Islet of Langerhans (tissue), 1 donor: ENCODE data around the gene CACNA2D2.

ENCODE experiments used
- FAIRE-seq: peaks from one replicate; lab custom pipeline; 2011; peaks lifted over from hg19 to GRCh38; lab: Jason Lieb, UNC

CACNA2D2 gene

DNA sequence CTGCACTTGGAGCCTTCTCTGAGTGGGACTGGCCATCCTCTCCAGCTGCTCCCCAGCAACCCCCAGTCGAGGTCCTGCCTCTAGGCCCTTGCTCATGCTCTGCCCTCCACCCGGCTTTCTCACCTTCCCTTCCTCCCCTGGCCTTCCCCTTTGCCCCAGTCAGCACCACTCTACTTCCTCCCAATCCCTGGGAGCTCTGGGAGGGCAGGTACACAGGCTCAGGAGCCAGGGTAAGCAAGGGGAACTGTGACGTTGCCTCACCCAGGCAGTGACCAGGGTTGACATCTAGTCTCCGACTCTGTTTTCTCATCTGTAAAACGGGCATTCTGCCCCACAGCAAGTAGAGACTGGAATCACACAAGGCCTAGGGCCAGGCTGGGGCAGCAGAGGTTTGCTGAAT lies 77.5 kb downstream of the CACNA2D2 start:
- FAIRE-seq: no peak

DNA sequence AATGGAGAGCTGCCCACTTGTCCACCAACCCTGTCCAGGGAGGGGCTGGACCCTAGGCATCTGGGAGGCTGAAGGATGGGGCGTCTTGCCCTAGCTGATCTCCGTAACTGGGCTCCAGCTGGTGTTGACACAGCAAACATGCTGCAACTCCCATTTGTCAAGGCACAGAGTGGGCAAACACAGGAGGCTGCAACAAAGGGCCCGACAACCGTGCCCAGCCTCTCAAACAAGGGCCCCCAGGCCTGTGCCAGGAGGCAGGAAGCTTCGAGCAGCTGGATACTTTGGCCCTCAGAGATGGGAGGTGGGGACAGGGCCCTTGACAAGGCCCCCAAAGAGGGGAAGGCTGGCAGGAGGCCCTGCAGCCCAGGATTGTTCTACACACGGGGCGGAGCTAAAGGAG lies 79.9 kb downstream of the CACNA2D2 start:
- no peak for FAIRE-seq

DNA sequence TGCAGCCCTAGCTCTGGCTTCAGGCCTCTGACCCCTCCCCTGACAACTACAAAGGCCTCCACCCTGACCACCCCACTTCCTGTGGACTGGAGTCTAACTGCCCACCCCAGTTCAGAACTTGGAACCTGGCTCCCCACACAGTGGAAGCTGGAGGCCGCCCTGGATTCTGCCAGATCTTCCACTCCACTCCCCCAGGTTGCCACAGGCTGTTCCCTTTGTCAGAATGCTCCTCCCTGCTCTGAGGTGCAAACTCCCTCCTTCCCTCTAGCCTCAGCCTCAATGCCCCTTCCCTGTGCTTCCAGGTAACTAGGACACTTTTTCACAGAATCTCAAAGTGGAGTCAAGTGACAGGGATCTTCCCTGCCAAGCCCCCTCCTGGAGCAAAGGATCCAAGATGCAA lies 81.3 kb downstream of the CACNA2D2 start:
- no peak for FAIRE-seq

DNA sequence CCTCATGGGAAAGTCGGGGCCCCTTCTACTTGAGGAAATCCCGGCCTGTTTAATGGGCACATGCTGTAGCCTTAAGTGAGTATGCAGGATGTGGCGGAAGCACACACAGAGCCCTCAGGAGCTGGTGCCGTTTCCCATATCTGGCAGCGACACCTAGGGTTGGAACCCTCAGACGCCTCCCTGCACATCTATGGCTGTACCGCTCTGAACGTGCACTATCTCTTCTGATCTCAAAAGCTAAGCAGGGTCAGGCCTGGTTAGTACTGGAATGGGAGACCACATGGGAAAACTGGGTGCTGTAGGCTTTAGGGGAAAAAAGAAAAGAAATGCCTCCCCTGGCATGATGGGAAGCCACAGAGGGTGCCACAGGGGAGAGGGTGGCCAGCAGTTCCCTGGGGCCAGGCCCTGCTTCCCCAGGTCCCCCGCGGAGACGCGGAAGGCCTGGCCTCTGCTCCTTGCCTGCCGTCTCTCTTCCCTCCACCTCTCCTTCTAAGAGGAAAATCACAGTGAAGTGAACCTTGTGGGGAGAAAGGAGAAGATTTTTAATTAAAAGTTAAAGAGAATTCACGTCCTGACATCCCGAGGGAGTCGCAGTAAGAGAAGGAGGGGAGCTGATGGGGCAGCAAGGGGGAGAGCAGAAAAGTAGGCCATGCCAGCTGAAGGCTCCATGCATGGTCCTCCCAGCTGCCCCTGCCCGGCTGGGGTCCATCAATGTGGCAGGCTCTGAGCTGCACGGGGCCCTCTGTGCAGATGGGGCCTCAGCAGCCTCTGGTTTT lies 83.7 kb downstream of the CACNA2D2 start:
- no peak for FAIRE-seq

DNA sequence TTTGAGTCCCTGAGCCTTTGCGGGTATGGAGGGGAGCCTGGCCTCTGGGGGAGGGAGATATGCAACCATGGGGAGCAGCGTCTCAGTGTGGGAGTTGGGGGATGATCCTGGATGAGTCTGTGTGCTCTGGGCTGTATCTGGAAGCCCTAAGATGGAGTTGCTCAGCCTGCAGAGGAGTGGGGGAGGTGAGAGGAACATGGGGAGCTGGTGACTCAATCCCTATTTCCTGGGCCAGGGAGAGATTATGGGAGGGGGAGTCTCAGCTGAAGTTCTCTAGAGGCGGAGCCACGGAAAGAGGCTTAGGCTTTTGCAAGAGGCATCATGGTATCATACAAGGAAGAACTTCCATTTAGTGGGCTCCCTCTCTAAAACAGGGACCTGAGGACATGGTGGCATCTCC lies 84.6 kb downstream of the CACNA2D2 start:
- no peak for FAIRE-seq

DNA sequence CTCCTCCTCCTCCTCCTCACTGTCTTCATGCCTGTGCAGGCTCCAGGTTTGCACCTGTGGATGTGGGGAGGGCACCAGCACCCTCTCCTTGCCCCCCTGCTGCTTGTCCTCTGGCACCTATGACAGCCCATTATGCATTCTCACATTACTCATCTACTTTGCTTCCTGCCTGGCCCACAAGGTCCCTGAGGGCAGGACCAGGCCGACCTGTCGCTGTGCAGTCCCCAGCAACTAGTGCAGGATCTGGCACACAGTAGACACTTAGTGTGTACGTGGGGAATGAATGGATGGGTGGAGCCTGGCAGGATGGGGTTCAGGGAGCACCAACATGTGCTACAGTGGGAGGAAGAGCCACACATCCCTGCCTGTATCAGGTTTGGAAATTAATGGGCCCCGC lies 85.8 kb downstream of the CACNA2D2 start:
- FAIRE-seq: no peak

DNA sequence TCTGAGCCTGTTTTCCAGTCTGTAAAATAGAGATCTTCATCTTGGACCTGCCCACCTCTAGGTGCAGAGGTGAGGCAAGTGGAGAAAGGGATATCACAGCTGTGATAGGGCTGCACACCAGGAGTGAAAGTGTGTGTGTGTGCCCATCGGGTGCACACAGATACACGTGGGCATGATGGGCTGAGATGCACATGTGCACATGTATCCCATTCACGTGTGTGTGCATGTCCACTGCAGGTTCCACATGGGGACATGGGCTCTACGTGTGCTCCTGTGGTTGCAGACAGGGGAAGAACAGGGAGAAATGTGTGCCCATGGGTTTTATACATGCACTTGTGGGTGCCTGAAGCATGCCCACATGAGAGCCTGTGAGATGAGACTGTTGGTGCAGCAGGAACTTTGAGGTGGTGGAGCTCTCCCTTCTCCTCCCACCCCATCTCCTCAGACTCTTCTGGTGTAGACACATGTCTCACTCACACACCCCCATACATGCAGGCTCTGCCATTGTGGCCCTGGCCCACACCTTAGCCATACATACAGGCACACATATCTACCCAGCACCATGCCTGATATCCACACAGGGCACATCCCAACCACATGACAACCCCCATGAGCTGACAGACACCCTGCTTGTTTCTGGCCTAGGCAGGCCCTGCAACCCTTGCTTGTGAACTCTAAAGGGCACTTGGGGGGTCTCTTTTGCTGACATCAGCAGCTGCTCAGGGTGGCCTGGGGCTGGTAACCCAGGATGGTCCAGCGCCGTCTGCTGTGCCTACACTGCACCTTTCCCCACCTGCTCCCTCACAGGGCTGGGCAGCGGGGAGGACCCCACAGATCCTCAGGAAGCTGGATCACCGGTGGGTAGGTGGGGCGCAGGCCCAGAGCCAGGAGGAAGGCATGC lies 86.4 kb downstream of the CACNA2D2 start:
- FAIRE-seq: no peak

DNA sequence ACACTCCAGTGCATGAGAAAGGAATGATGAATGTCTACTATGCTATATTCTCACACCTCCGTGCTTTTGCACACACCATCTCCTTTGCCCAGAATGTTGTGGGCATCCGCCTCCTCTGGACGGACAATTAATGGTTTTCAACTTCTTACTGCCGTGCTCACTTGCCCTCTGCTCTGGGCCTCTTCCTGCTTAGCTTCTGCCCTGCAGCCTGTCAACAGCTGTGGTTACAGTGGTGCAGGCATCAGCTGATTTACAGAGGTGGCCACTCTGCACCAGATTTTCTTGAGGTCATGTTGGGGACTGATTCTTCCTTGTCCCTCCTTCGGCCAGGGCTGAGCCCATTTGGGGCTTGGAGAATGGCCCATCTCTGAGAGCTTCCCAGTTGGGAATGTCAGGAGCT lies 87.6 kb downstream of the CACNA2D2 start:
- no peak for FAIRE-seq

DNA sequence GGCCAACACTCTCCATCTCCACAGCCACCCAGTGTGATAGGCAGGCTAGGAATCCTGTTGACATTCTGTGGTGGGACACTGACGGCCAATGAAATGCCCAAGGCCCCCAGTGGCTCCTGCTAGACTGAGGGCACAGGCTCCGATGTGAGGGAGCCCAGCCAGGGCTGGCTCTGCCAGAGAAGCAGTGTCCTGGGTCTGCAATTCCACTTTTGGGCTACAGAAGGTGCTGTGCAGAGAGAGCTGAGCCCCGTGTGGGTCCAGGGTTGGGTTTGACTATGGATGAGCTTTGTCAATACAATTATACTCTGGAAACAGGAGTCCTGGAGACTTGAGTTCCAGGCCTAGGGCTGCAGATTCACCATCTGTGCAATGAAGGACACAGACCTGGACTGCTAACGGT lies 88.4 kb downstream of the CACNA2D2 start:
- no peak for FAIRE-seq

DNA sequence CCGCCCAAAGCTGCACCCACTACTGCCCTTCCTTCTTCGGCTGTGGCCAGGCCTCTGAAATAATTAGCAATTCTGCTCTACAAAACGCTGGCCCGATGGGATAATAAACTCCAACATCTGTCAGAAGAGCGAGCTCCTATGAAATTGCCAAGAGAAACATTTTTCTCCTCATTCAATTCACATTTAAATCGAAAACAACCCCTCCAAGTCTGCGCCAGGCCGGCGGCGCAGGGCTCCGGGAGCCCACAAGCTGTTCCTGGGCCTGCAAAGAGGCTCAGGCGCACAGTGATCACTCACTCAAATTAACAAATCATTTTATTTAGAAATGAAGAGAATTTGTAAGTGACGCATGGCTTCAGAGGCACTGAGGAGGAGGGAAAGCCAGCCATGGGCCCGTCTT lies 88.8 kb downstream of the CACNA2D2 start:
- FAIRE-seq: no peak

DNA sequence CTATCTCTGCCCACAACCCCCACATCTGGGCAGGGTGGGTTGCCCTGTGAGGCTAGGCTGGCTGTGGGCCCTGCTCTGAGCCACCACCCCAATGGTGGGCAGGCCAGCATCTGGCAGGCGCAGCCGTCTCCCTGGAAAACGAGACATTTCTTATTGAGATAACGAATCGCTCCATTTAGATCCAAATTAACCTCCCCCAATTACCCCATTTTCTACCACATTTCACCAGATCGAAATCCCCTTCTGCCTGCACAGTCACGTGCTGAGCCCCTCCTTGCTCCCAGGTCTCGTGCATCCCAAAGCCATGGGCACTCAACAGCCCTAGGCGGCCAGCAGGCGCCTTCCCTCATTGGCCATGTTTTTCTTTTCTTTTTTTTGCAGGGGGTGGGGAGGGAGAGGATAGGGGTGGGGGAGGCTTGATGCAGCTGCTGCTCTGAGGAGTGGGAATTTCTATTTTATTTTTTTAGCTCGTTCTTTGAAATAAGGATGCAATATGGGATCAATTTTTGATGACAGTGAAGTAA lies 91.1 kb downstream of the CACNA2D2 start:
- FAIRE-seq: no peak

DNA sequence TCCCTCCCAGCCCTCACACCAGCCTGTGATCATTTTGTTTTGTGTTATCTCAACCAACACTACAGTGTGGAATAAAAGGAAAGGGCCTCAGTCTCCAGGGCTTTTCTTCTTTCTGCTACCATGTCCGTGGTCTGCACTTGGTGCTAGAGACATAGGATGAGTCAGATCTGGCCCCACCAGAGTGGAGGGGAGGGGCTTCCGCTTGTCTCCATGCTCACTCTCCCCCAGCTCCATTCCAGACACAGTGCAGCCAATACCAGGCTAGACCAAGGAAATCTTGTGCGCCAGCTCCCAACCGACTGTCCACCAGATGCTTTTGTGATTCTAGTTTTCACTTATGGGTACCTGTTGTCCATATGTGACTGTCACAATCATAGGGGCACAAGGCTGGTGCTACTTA lies 92.2 kb downstream of the CACNA2D2 start:
- no peak for FAIRE-seq

DNA sequence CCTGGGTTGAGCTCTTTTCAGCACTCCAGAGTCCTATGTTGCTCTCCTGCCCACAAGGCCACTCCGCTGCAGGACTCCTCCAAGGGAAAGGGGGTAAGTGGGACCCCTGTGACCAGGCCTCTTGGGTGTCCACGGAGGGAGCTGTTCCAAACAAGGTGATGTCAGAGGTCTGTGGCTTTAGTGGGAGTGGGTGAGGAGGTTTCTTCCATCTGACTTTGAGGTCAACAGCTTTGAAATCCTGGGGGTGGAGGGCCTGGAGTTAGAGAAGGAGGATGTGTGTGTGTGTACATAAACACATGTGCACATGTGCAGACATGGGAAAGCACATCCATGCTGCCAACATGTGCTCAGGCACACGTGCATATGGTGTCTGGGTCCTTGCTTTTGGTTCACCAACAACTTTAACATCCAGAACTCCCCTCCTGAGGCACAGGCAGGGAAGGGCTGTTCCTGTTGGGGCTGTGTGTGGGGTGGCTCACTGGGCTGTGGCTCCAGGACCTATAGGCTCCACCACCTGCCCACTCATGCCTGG lies 92.8 kb downstream of the CACNA2D2 start:
- no peak for FAIRE-seq

DNA sequence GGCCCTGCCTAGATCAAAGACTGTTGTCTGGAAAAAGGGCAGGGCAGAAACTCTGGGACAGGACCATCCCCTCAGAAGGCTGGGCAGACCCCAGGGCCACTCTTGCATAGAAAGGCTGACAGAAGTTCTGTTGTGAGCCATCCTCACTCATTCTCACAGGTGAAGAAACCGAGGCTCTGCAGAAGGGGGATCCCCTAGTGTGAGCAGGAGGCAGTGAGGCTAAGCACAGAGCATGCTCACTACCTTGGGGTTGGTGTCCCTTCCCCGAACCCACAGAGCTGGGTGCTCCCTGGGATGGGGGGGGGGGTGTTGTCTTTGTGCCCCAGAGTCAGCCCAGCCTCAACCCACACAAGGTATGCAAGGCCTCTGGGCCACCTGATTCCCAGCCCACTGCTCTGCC lies 93.2 kb downstream of the CACNA2D2 start:
- no peak for FAIRE-seq

DNA sequence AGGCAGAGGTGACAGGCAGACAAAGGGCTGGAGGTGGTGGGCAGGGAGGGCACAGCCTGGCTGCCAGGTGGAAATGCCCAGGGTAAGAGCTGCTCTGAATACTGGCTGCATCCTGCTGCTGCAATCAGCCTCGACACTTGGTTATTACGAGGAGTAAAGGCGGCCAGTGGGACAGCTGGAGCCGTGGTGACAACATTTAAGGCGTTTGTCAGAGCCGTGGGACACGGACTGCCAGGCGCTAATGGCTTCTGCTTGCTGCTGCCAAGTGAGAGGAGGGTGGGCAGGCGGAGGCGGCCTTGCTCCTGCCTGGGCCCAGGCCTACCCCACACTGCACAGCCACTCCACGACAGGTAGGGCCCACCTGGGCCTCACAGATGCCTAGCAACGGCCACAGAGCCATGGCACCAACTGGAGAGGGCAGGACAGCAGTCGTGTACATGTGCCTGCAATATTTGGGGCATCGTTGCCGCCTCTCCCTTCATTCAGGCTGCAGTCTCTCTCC lies 94.9 kb downstream of the CACNA2D2 start:
- no peak for FAIRE-seq

DNA sequence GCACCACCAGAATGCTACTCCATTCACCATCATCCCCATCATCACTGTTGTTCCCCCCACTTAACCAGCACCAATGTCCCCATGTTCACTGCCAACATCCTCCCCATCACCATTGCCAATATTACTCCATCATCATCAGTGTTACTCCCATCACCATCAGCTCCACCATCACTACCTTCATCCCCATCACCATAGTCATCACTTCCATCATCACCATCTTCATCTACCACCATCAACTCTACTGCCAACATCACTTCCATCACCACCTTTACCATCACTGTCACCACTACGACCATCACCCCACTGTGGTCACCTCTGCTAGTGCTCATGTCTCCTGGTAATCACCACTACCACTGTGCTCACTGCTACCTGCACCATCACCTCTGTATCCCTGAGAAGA lies 96.9 kb downstream of the CACNA2D2 start:
- no peak for FAIRE-seq

DNA sequence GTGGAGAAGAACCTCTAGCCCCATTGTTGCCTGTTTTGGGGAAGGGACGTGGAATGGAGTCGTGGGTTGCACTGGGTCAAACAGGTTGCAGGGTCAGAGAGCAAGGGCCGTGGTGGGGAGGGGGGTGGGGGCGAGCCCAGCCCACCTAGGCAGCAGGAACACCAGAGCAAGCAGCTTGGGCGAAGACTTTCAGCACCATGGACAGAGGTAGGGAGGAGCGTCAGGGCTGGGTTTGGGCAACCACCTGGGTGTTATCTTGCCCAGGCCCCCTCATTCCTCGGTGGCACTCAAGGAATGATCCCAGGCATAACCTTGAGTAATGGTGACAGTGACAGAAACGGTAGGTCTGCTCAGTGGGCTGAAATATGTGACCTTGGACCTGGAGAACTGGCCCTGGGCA lies 98.2 kb downstream of the CACNA2D2 start:
- no peak for FAIRE-seq

DNA sequence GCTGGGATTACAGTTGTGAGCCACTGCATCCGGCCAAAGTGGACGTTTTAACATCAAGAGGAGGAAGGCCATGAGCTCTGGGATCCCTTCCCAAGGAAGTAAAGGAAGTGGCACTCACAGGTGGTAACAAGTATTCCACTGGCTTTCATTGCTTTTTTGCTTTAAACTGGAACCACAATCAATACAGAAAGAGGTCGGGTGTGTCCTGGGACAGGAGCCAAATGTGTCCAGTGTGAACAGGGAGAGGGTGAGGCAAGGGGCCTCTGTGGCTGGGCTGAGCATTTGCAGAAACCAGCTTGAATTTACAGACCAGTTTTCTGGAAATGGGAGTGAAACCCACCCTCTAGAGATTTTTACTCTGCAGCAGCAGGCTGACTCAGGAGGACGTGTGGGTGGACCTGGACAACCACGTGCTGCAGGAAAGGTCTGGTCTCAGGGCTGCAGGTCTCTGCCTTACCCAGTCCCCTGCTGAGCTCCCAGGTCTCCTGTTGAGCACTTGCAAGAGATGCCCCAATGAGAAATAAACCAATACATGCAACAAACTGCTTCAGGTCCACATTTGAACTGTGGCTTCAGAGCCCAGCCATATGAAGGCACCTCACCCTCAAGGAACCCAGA lies 101.3 kb downstream of the CACNA2D2 start:
- FAIRE-seq: no peak

DNA sequence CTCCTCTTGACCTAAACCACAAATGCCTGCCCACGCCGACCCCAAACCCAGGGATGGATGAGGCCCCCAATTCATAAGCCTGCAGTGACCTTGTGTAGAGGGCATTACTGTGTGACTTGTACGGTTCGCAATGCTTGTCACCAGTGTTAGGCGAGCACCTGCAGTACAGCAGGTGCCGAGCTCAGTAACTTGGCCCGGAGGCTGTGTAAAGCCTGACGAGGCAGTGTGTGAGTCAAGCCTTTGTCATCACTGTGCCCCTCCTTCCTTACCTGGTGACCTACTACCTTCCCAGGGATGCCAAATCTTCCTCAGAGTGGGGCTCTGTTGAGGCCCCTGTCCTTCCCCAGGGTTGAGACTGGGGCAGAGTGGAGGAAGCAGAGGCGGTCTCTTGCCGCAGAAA lies 106.9 kb downstream of the CACNA2D2 start:
- FAIRE-seq: no peak

DNA sequence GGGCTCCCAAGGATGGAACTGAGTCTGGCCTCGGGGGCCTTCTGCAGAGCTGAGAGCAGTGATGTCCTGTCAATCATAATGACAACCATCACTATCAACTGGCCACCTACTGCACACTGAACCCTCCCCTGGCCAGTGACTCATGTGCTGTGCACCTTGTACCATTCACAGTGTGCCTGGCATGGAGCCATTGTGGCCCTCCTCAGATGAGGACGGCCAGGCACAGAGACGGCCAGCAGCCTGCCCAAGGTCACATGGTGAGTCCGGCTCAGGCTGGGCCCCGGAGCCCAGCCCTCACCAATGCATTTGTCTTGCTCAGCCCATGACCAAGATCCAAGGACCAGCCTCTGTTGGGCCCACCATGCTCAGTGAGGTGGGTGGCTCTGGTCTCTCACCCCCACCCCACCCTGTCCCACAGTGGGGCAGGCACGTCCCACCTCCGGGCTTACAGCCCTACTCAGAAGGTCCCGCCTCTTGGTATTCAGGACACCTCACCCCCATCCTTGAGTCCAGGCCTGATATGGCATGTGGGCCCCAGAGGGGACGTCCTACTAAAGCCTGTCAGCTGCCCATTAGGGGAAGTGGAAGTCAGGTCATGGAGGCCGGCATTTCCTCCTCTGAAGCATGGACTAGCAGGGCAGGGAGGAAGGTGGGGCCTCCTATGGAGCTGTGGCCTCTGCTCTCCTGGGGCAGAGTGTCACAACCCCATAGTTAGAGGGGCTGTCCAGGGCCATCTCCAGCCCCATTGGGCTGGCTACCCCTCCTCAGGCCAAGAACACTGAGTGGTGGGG lies 108.2 kb downstream of the CACNA2D2 start:
- no peak for FAIRE-seq

DNA sequence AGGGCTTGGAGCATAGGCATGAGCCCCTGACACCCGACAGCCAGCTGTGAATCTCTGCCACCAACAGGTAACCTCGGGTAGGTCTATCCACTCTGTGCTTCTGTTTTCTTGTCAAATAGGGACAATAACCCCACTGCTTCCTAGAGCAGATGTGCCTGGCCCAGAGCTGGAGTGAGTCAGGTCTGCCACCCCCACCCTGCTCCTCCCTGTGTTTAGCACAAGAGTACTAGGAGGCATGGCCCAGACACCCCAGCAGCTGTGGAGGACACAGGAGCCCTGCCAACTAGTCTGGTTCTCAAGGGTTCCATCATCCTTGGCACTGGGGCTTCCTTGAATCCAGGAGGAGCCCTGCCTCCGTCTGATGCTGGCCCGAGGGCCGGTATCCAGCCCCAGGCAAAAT lies 110.4 kb downstream of the CACNA2D2 start:
- FAIRE-seq: no peak
